ENCODE data around the gene ST3GAL3. TPM values are rescaled to one million over a fixed set of nuclear protein-coding genes. Genes with fewer than 3 reads are reported as not detected.
A peak's percentile ranks its signal among the peaks of the same experiment; 100 is the strongest.

Gene ST3GAL3
- total RNA-seq, 1 experiment from 2014 or later: 26.0 TPM

DNA sequence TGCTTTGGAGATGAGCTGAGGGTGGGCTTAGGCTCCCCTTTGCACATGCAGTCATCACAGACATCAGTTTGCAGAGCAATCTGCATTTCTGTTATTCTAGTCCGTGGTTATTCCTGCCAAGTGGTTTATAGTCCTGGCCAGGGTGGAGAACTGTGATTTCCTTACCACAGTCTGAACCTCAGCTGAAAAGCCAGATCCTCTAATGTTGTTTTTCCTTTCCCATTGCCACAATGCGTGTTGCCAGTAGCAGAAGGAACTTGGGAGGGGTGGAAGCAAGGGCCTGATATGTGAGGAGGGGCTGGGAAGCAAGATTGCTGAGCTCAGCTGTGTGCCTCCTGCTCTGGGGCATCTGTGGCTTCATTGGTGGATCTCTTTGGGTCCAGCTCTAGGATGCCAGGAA, 18.0 kb upstream of the ST3GAL3 start:
- CTCF ChIA-PET: no interaction called here
- Histone ChIP-seq H3K4me1 (ENCODE audit: control insufficient read depth, insufficient read depth, low read length) (no peaks in the 10 kb centered on the region), H3K9me3 (ENCODE audit: control insufficient read depth, insufficient read depth, low read depth, low read length) (no peaks in the 10 kb centered on the region), H3K4me3 (ENCODE audit: low read depth in 2 of 2, low read length in 2 of 2) (no peak overlapping the region), H3K27ac (ENCODE audit: low read length) (no peak overlapping the region), H3K36me3 (ENCODE audit: control insufficient read depth, insufficient read depth, low read length) (peaks cover 52% of the 10 kb centered on the region), H3K27me3 (ENCODE audit: control insufficient read depth, insufficient read depth, low read length) (no peaks in the 10 kb centered on the region)
- TF ChIP-seq SIN3A (IDR thresholded peaks at IDR 0.05; ENCODE audit: borderline replicate concordance, insufficient read depth, low read depth, low read length): no peak
- POLR2A ChIA-PET: no interaction called here
- intact Hi-C loops (cut with micrococcal nuclease; ENCODE audit: unreplicated experiment): no loop called here
- no peak for DNase-seq (ENCODE audit: low read depth, low spot score)
- ATAC-seq: no peak
- in situ Hi-C loops (cut with HindIII; ENCODE audit: low pct_unique_long_range_greater_than_20kb, low sequenced_read_pairs): no loop called here
- BruUV-seq (replicated peaks): no TSS peak

DNA sequence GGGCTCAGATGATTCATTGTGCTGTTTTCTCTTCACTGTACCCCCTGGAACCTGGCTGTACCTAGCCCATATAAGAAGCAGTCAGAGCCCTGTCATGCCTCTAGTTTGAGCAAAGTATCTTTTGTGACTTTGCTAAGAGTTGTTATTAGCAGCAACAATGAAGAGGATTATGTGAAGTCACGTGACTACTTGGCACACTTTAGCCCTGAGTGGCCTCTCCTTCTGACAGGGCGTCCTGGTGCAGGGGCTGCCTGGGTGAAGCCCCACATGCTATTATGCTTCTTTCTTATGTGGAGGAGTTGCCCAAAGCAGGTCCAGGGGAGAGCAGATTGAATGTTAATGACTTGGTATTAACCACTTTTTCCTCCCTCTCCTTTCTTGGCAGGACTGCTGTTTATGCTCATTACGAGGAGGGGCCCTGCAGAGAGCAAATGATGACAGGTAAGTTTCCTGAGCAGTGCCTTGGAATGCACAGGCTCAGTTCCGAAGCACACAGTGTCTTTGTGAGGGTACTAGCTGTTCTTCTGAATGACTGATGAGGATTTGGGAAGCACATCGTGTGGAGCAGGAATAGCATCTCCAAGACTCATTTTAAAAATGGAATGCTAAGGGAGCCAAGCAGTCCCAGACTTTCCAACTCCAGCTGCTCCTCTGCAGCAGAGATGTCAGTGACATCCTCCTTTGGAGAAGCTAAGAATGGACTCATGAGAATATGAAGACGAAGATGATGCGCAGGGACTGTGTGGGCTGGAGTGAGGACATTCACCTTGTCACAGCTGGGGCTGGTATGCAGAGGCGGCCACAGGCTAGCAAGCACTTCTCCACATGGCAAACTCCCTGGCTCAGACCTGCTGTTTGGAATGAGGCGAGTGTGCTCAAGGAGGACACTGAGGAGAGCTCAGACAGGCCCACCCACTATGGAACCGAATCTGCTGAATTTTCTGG, 15.2 kb upstream of the ST3GAL3 start:
- in situ Hi-C loops (cut with HindIII; ENCODE audit: low pct_unique_long_range_greater_than_20kb, low sequenced_read_pairs) (no loop called here), intact Hi-C loops (cut with micrococcal nuclease; ENCODE audit: unreplicated experiment) (no loop called here)
- Histone ChIP-seq H3K27ac (ENCODE audit: low read length) (no peak overlapping the region), H3K9me3 (ENCODE audit: control insufficient read depth, insufficient read depth, low read depth, low read length) (no peaks in the 10 kb centered on the region), H3K36me3 (ENCODE audit: control insufficient read depth, insufficient read depth, low read length) (peaks cover 50% of the 10 kb centered on the region), H3K27me3 (ENCODE audit: control insufficient read depth, insufficient read depth, low read length) (no peaks in the 10 kb centered on the region), H3K4me1 (ENCODE audit: control insufficient read depth, insufficient read depth, low read length) (no peaks in the 10 kb centered on the region), H3K4me3 (ENCODE audit: low read depth in 2 of 2, low read length in 2 of 2) (no peak overlapping the region)
- TF ChIP-seq TCF7L2 (IDR thresholded peaks at IDR 0.05; ENCODE audit: low read depth, low read length) (no peak), POLR2AphosphoS5 (IDR thresholded peaks at IDR 0.05; ENCODE audit: low read depth, low read length) (no peak), SIN3A (IDR thresholded peaks at IDR 0.05; ENCODE audit: borderline replicate concordance, insufficient read depth, low read depth, low read length) (no peak)
- TF ChIP-seq, protein P1, sequence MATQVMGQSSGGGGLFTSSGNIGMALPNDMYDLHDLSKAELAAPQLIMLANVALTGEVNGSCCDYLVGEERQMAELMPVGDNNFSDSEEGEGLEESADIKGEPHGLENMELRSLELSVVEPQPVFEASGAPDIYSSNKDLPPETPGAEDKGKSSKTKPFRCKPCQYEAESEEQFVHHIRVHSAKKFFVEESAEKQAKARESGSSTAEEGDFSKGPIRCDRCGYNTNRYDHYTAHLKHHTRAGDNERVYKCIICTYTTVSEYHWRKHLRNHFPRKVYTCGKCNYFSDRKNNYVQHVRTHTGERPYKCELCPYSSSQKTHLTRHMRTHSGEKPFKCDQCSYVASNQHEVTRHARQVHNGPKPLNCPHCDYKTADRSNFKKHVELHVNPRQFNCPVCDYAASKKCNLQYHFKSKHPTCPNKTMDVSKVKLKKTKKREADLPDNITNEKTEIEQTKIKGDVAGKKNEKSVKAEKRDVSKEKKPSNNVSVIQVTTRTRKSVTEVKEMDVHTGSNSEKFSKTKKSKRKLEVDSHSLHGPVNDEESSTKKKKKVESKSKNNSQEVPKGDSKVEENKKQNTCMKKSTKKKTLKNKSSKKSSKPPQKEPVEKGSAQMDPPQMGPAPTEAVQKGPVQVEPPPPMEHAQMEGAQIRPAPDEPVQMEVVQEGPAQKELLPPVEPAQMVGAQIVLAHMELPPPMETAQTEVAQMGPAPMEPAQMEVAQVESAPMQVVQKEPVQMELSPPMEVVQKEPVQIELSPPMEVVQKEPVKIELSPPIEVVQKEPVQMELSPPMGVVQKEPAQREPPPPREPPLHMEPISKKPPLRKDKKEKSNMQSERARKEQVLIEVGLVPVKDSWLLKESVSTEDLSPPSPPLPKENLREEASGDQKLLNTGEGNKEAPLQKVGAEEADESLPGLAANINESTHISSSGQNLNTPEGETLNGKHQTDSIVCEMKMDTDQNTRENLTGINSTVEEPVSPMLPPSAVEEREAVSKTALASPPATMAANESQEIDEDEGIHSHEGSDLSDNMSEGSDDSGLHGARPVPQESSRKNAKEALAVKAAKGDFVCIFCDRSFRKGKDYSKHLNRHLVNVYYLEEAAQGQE (IDR thresholded peaks at IDR 0.05; ENCODE audit: insufficient read depth in 1 of 2, low read depth in 2 of 2, low read length in 1 of 2): no peak
- TF ChIP-seq, protein P2, sequence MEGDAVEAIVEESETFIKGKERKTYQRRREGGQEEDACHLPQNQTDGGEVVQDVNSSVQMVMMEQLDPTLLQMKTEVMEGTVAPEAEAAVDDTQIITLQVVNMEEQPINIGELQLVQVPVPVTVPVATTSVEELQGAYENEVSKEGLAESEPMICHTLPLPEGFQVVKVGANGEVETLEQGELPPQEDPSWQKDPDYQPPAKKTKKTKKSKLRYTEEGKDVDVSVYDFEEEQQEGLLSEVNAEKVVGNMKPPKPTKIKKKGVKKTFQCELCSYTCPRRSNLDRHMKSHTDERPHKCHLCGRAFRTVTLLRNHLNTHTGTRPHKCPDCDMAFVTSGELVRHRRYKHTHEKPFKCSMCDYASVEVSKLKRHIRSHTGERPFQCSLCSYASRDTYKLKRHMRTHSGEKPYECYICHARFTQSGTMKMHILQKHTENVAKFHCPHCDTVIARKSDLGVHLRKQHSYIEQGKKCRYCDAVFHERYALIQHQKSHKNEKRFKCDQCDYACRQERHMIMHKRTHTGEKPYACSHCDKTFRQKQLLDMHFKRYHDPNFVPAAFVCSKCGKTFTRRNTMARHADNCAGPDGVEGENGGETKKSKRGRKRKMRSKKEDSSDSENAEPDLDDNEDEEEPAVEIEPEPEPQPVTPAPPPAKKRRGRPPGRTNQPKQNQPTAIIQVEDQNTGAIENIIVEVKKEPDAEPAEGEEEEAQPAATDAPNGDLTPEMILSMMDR (IDR thresholded peaks at IDR 0.05): no peak
- ChIA-PET POLR2A (no interaction called here), CTCF (no interaction called here)
- ATAC-seq (no peak), DNase-seq (ENCODE audit: low read depth, low spot score) (no peak)
- no TSS peak for BruUV-seq (replicated peaks)

DNA sequence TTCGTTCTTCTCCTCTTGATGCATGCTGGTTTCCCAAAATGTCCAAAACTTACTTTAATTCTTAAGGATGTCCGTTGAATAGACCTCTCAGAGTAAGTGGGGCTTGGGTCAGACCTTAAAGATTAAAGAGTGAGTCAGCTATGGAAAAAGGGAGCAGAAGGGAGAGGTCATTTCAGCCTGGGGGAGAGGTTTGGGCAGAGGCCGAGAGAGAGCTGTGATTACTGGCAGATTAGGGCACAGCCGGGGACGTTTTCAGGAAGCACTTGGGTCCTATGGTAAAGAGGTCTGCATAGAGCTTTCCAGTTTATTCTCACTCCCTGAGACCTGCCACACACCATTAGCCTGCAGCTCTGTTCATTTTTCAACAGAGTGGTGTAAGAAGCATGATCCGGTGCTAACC, 14.0 kb upstream of the ST3GAL3 start:
- H3K9me3 ChIP-seq (ENCODE audit: control insufficient read depth, insufficient read depth, low read depth, low read length): no peaks in the 10 kb centered on the region
- ChIA-PET POLR2A (no interaction called here), CTCF (interaction anchor here (0.5 kb wide), 1 partner anchor 355 kb away, joined by 4 read pairs; no protein-coding TSS in a partner anchor)
- no peak overlapping the region for H3K4me3 ChIP-seq (ENCODE audit: low read depth in 2 of 2, low read length in 2 of 2)
- no peak for DNase-seq (ENCODE audit: low read depth, low spot score)
- no peak for ATAC-seq
- TSS peak; percentile 30 for BruUV-seq (replicated peaks)
- H3K27me3 ChIP-seq (ENCODE audit: control insufficient read depth, insufficient read depth, low read length): no peaks in the 10 kb centered on the region
- intact Hi-C loops (cut with micrococcal nuclease; ENCODE audit: unreplicated experiment): no loop called here
- H3K4me1 ChIP-seq (ENCODE audit: control insufficient read depth, insufficient read depth, low read length): no peaks in the 10 kb centered on the region
- no peak for TF ChIP-seq TCF7L2 (IDR thresholded peaks at IDR 0.05; ENCODE audit: low read depth, low read length)
- TF ChIP-seq POLR2AphosphoS5 (IDR thresholded peaks at IDR 0.05; ENCODE audit: low read depth, low read length): no peak
- TF ChIP-seq, protein P1 (IDR thresholded peaks at IDR 0.05; ENCODE audit: insufficient read depth in 1 of 2, low read depth in 2 of 2, low read length in 1 of 2): no peak
- TF ChIP-seq, protein P2 (IDR thresholded peaks at IDR 0.05): no peak
- no peak for TF ChIP-seq SIN3A (IDR thresholded peaks at IDR 0.05; ENCODE audit: borderline replicate concordance, insufficient read depth, low read depth, low read length)
- H3K27ac ChIP-seq (ENCODE audit: low read length): no peak overlapping the region
- in situ Hi-C loops (cut with HindIII; ENCODE audit: low pct_unique_long_range_greater_than_20kb, low sequenced_read_pairs): no loop called here
- H3K36me3 ChIP-seq (ENCODE audit: control insufficient read depth, insufficient read depth, low read length): peaks cover 43% of the 10 kb centered on the region
